WTC11 (cell line): ENCODE measurements around the gene MAST4.

Experiments used
- SP1 ChIP-seq: sonication (generic); formaldehyde crosslinking; conservative IDR thresholded peaks from 2 replicates; pipeline ENCODE4 v1.8.1; 2022; ENCODE audit warnings: missing genetic modification reagents
- TP53 ChIP-seq: sonication (generic); formaldehyde crosslinking; IDR thresholded peaks from 2 replicates; pipeline ENCODE4 v1.8.1; 2023; ENCODE audit warnings: mild to moderate bottlenecking, missing genetic modification reagents
- TF ChIP-seq, protein P1 (sequence below): fragments of 200-600 bp; IDR thresholded peaks from 2 replicates; pipeline ENCODE4 v1.8.0; 2022; ENCODE audit warnings: antibody characterized with exemption

- TF ChIP-seq, protein P1, sequence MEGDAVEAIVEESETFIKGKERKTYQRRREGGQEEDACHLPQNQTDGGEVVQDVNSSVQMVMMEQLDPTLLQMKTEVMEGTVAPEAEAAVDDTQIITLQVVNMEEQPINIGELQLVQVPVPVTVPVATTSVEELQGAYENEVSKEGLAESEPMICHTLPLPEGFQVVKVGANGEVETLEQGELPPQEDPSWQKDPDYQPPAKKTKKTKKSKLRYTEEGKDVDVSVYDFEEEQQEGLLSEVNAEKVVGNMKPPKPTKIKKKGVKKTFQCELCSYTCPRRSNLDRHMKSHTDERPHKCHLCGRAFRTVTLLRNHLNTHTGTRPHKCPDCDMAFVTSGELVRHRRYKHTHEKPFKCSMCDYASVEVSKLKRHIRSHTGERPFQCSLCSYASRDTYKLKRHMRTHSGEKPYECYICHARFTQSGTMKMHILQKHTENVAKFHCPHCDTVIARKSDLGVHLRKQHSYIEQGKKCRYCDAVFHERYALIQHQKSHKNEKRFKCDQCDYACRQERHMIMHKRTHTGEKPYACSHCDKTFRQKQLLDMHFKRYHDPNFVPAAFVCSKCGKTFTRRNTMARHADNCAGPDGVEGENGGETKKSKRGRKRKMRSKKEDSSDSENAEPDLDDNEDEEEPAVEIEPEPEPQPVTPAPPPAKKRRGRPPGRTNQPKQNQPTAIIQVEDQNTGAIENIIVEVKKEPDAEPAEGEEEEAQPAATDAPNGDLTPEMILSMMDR = no peak
- no peak for TF ChIP-seq SP1 (CRISPR knock-in tag)
- TF ChIP-seq TP53 (CRISPR knock-in tag) = no peak
Measured at GRCh38 chr5:66805514-66806430, 209.6 kb downstream of the MAST4 start.
